Esophagus muscularis mucosa (tissue), 4 donors: ENCODE results near the gene AHR. TPM values are rescaled to one million over a fixed set of nuclear protein-coding genes. Genes with fewer than 3 reads are reported as not detected.

Experiments
- DNase-seq: peaks from one replicate; pipeline ENCODE4 v3.0.0-alpha.2; 2017; ENCODE audit errors: extremely low spot score
- H3K27ac ChIP-seq, 4 donors: fragments of 200-600 bp; sonication (generic); replicated peaks in 1 of 4; 1 replicate in 3 of 4; 2 replicates in 1 of 4; pipeline ENCODE4 v1.5.1; 2016 to 2019; ENCODE audit warnings: mild to moderate bottlenecking in 1 of 4
- H3K27me3 ChIP-seq, 4 donors: fragments of 200-600 bp; sonication (generic); one replicate each; pipeline versions ENCODE4 v1.5.1 to v1.6.0; 2016 to 2019
- H3K36me3 ChIP-seq, 4 donors: fragments of 200-600 bp; sonication (generic); one replicate each; pipeline ENCODE4 v1.5.1; 2016 to 2019
- H3K4me1 ChIP-seq, 4 donors: fragments of 200-600 bp; sonication (generic); one replicate each; pipeline ENCODE4 v1.5.1; 2016 to 2019
- H3K4me3 ChIP-seq, 4 donors: fragments of 200-600 bp; sonication (generic); 1 replicate in 2 of 4; 2 replicates in 2 of 4; pipeline ENCODE4 v1.5.1; 2016 to 2019; ENCODE audit warnings: mild to moderate bottlenecking in 4 of 4, moderate library complexity in 1 of 4
- H3K9me3 ChIP-seq, 4 donors: fragments of 200-600 bp; sonication (generic); 1 replicate in 3 of 4; 2 replicates in 1 of 4; pipeline ENCODE4 v1.5.1; 2016 to 2019
- CTCF ChIP-seq, 3 experiments: fragments of 200-600 bp in 2 of 3; fragments of 450-650 bp in 1 of 3; sonication (generic) in 2 of 3; IDR thresholded peaks; one replicate each; pipeline ENCODE4 v1.5.1; 2017 to 2019; ENCODE audit warnings: antibody characterized with exemption in 3 of 3, mild to moderate bottlenecking in 2 of 3, moderate library complexity in 1 of 3
- EP300 ChIP-seq: sonication (generic); formaldehyde crosslinking; IDR thresholded peaks from one replicate; pipeline ENCODE4 v1.6.1; 2017; ENCODE audit warnings: antibody characterized with exemption
- POLR2A ChIP-seq: fragments of 450-650 bp; IDR thresholded peaks from one replicate; pipeline ENCODE4 v1.6.1; 2017; ENCODE audit warnings: antibody characterized with exemption, moderate library complexity, mild to moderate bottlenecking, low read depth
- POLR2AphosphoS5 ChIP-seq, 2 donors: sonication (generic); formaldehyde crosslinking; IDR thresholded peaks; one replicate each; pipeline ENCODE4 v1.6.1; 2017; ENCODE audit warnings: antibody characterized with exemption in 2 of 2
- WGBS: methylation state at CpG from one replicate; pipeline ENCODE4 v1.1.5; 2018; 5-methylcytosine and 5-hydroxymethylcytosine counted together
- intact Hi-C: fragments of 100-400 bp; cut with DNase I; formaldehyde crosslinking; loops from one replicate; pipeline ENCODE4 v1.15.1; 2023
- total RNA-seq, 4 donors: library from RNA; depleted of rRNA; stranded (reverse); fragments of >200 nt; gene quantifications; one replicate each; pipeline versions ENCODE4 v1.1.0 to v1.2.1, GENCODE V29; 2016

AHR gene
- total RNA-seq, 4 donors from 2014 or later, result 67.3 to 111 (median 77.8) TPM

DNA sequence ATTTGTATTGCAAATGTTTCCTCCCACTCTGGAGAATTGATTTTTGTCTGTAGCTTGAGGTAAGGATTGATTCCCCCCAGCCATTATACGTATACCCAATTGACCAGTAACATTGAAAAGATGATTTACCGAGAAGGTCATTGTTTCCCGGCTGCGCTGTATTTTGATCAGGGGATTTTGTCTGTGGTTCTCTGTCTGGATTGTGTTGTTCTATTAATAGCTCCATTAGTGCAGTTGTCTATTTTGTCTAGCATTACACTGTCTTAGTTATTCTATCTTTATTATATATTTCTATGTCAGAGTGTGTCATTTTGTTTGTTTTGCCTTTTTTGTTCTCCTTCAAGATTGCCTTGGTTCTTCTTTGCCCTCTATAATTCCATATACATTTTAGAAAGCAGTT lies 37.7 kb downstream of the AHR start:
- peaks cover 9 to 68% (median 45%) of the 10 kb centered on the region in 4 donors for H3K36me3 ChIP-seq
- H3K9me3 ChIP-seq, result no peaks in the 10 kb centered on the region
- 73% methylated on average over 4 of the region's 4 CpGs for WGBS
- TF ChIP-seq EP300 (no peak), POLR2AphosphoS5 (IDR thresholded peaks at IDR 0.05) (no peak), CTCF (IDR thresholded peaks at IDR 0.05) (no peak), POLR2A (no peak)
- no peak for DNase-seq
- intact Hi-C loops, result no loop called here
- peaks cover 18 to 32% (median 20%) of the 10 kb centered on the region in 4 donors for H3K4me1 ChIP-seq
- no peaks in the 10 kb centered on the region for H3K27me3 ChIP-seq
- no peak overlapping the region for H3K4me3 ChIP-seq
- no peak overlapping the region for H3K27ac ChIP-seq

GRCh38 chr7:17339139-17339538 lies 40.7 kb downstream of the AHR start:
- H3K27me3 ChIP-seq, result no peaks in the 10 kb centered on the region
- intact Hi-C loops, result no loop called here
- no peak for TF ChIP-seq CTCF (IDR thresholded peaks at IDR 0.05)
- TF ChIP-seq EP300, result no peak
- TF ChIP-seq POLR2AphosphoS5 (IDR thresholded peaks at IDR 0.05), result no peak
- TF ChIP-seq POLR2A, result no peak
- no peak overlapping the region for H3K27ac ChIP-seq
- H3K36me3 ChIP-seq, result peaks cover 9 to 57% (median 31%) of the 10 kb centered on the region in 4 donors
- DNase-seq, result no peak
- peaks cover 24 to 49% (median 35%) of the 10 kb centered on the region in 4 donors for H3K4me1 ChIP-seq
- 73% methylated on average over 2 of the region's 2 CpGs for WGBS
- no peaks in the 10 kb centered on the region for H3K9me3 ChIP-seq
- H3K4me3 ChIP-seq, result no peak overlapping the region

DNA sequence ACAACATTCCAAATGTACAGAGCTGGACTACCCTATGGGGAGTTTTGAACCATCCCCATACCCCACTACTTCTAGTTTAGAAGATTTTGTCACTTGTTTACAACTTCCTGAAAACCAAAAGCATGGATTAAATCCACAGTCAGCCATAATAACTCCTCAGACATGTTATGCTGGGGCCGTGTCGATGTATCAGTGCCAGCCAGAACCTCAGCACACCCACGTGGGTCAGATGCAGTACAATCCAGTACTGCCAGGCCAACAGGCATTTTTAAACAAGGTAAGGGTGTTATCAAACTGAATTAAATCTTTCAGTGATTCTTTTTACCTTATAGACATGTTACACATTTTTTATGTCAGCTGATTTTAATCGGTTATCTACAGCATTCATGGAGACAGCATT lies 41.5 kb downstream of the AHR start:
- intact Hi-C loops, result no loop called here
- Histone ChIP-seq H3K27me3 (no peaks in the 10 kb centered on the region), H3K9me3 (no peaks in the 10 kb centered on the region), H3K36me3 (peaks cover 6 to 57% (median 30%) of the 10 kb centered on the region in 4 donors), H3K4me3 (no peak overlapping the region), H3K4me1 (peaks cover 24 to 49% (median 35%) of the 10 kb centered on the region in 4 donors), H3K27ac (no peak overlapping the region)
- DNase-seq, result no peak
- TF ChIP-seq POLR2A (no peak), POLR2AphosphoS5 (IDR thresholded peaks at IDR 0.05) (no peak), EP300 (no peak), CTCF (IDR thresholded peaks at IDR 0.05) (no peak)
- WGBS, result 80% methylated on average over 4 of the region's 4 CpGs

DNA sequence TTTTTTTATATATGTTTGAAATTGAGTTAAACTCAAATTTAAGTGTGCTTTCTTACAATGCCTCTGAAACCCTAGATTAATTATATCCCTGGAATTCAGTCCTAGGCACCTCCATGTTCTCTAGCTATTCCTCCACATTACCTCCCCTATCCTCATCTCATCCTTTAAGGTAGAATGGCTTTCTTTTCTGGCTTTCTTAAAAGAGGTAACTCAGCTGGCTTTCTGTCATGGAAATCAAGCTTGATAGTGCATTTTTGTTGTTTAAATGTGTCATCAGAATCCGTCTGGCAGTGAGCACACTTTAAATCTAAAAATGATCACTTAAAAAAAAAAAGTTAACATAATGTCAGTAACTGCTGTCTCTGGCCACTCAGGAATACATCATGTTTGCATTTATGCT lies 42.2 kb downstream of the AHR start:
- Histone ChIP-seq H3K4me3 (no peak overlapping the region), H3K36me3 (peaks cover 2 to 54% (median 29%) of the 10 kb centered on the region in 4 donors), H3K27ac (no peak overlapping the region), H3K4me1 (peaks cover 24 to 49% (median 35%) of the 10 kb centered on the region in 4 donors), H3K9me3 (no peaks in the 10 kb centered on the region), H3K27me3 (no peaks in the 10 kb centered on the region)
- TF ChIP-seq EP300, result no peak
- TF ChIP-seq POLR2A, result no peak
- no peak for TF ChIP-seq CTCF (IDR thresholded peaks at IDR 0.05)
- no peak for TF ChIP-seq POLR2AphosphoS5 (IDR thresholded peaks at IDR 0.05)
- intact Hi-C loops, result no loop called here
- DNase-seq, result no peak
- WGBS, result 36% methylated on average over 1 of the region's 1 CpG

DNA sequence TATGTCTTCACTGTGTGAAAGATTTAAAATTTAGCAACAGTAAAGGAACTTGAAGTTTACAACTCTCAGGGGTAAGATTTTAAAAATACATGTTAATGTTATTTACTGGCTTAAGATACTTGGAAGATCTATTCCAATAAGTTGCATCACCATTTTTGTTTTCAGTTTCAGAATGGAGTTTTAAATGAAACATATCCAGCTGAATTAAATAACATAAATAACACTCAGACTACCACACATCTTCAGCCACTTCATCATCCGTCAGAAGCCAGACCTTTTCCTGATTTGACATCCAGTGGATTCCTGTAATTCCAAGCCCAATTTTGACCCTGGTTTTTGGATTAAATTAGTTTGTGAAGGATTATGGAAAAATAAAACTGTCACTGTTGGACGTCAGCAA lies 44.3 kb downstream of the AHR start:
- Histone ChIP-seq H3K4me1 (peaks cover 24 to 58% (median 39%) of the 10 kb centered on the region in 4 donors), H3K4me3 (no peak overlapping the region), H3K9me3 (no peaks in the 10 kb centered on the region), H3K36me3 (peaks cover 0 to 49% (median 22%) of the 10 kb centered on the region in 4 donors), H3K27ac (peak overlapping the region in 1 of 4 donors; percentile 17), H3K27me3 (no peaks in the 10 kb centered on the region)
- intact Hi-C loops, result no loop called here
- no peak for DNase-seq
- 17% methylated on average over 2 of the region's 2 CpGs for WGBS
- no peak for TF ChIP-seq CTCF (IDR thresholded peaks at IDR 0.05)
- no peak for TF ChIP-seq POLR2AphosphoS5 (IDR thresholded peaks at IDR 0.05)
- no peak for TF ChIP-seq EP300
- TF ChIP-seq POLR2A, result no peak
